Right kidney (tissue), 1 donor: ENCODE measurements around the gene SPARC.

Experiments used
- DNase-seq: peaks from one replicate; pipeline ENCODE4 v3.0.0-alpha.2; 2016

Gene SPARC

DNA sequence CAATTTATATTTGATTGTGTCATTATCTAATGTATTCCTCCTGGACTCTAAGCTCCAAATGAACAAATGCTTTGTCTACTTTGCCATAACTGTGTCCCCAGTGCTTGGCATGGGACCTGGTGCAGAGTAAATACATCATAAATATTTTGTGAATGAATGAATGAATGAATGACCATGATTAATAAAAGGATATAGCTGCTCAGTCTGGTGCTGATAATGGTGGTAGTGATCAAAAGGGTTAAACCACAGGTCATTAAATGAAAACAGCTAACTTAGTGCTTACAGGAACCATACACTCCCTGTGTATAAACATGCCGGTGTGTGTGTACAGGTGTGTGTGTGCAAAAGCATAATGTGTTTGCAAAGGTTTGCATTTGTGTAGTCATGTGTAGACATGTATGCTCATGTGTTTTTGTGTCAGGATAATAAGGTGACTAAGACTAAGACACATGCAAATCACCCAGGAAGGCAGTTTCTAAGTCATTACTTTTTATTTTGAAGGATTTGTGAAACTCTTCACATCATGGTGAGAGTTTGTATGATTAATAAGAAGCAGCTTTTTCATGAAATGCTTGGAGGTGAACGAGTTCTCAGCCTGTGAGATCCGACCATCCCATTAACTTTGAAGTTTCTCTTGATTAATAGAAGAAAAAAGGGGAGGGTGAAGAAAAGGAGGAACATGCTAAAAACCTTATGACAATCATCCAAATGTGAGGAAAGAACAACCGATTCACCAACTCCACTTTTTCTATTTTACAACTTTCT is 24.6 kb downstream of the SPARC start:
- DNase-seq, result no peak

GRCh38 chr5:151660616-151661495 is 25.9 kb downstream of the SPARC start:
- DNase-seq, result no peak

DNA sequence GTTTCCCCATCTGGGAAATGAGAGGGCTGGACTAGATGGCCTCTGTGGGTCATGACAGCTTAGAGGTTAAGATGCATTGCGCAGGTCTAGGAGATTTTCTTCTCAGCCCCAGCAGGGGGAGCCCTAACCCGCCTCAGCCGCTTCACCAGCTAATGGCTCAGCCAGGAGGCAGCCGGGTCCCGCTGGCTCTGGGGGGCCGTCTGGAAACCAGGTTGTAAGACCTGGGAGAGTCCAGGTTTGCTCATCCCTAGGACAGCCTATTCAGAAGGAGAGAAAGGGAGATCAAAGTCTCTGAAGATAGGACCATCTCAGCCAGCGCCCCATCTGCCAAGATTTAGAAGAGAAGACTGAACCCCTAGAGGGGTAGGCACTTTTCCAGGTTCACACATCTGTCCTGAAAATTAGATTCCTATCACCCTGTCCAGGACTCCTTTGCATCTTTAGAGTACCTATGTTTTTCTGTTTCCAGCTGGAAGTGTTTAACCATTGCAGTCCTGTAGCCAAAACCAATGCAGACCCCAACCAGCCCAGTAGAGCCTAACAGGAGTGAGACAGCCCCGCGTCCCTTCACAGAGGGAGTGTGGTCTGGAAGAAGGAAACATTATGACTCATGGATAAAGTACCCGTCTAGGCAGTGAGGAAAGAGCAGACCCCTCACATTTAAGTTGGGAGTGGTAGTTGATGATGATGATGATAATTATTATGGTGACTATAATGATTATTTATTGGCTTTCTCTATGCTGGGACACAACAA is 27.5 kb downstream of the SPARC start:
- peak; percentile 71 for DNase-seq

DNA sequence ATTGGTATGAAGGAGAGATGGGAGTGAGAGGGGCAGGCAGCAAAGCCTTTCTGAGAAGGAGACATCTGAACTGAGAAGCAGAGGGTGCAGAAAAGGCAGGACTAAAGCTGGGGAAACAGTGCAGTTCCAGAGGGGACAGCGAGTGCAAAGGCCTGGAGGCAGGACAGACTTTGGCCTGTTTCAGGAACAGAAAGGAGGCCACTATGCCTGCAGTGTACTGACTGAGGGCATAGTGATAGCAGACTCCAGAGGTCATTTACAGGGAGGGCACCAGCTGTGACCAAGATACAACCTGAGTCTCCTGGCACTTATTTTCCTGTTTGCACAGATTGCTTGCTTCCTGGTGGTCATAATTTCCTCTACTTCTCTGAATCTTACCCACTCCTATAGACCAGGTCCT is 29.6 kb downstream of the SPARC start:
- DNase-seq, result no peak

DNA sequence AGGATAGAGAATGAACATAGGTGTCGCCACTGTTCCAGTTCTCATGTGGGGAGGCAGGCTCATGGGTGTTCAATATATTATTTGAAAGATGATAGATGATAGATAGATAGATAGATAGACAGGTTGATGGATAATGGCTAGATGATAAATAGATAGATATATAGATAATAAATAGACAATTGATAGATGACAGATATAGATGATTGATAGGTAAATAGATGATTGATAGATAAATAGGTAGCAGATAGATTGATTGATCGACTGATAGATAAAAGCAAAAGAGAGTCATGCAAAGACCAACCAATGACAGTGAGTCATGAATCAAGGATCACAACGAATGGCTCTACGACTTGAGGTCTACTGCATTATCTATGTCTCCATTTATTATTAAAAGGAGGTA is 30.4 kb downstream of the SPARC start:
- no peak for DNase-seq

DNA sequence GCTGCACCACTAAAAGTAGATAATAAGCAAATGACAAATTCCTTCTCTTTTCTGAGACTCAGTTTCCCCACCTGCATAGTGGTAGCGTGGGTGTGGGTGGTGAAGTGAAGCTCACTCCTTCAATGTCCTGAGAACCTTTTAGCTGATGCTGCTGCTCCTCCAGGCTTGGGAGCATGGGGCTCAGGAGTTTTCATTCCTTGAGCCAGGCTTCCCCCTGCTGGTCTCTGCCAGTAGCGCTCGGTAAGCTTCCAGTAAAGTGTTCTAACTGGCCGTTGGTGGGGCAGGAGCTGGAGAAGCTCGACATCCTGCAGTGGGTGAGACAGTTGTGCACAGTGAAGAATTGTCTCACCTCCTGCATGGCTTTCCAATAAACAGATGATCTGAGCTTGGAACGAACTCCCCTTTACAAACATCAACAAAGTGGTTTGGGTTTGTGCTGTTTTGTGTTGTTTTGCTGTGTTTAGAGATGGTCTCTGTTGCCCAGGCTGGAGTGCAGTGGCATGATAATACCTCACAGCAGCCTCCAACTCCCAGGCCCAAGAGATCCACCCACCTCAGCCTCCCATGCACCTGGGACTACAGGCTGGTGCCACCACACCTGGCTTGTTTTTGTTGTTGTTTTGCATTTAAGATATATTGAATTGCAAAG is 34.6 kb downstream of the SPARC start:
- peak; percentile 51 for DNase-seq

- DNase-seq, result no peak
Measured at GRCh38 chr5:151648988-151649387, 37.7 kb downstream of the SPARC start.

- DNase-seq, result no peak
Measured at GRCh38 chr5:151648089-151648488, 38.6 kb downstream of the SPARC start.

DNA sequence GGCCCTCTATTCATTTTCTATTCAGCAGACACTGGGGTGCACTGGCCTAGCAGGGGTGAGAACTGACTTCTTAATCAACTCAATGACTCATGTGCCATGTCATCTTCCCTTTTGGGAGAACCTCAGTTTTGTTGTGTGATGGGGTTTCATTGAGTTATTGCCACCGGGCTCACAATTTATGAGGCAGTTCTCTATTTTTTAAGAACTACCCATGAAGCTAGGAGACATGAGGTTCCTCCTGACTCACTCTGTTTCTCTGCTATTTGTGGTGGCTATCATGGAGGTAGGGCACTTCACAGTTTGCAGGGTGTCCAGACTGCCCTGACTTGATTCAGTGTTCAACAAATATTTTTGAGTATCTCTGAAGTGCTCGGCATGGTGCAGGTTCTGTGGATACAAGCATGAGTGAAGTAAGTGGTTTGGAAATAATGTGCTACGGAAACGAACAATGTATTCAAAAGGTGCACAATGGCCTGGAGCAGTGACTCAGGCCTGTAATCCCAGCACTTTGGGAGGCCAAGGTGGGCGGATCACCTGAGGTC is 39.3 kb downstream of the SPARC start:
- no peak for DNase-seq

- DNase-seq, result no peak
Measured at GRCh38 chr5:151646334-151646733, 40.4 kb downstream of the SPARC start.

GRCh38 chr5:151643388-151643787 is 43.3 kb downstream of the SPARC start:
- no peak for DNase-seq

DNA sequence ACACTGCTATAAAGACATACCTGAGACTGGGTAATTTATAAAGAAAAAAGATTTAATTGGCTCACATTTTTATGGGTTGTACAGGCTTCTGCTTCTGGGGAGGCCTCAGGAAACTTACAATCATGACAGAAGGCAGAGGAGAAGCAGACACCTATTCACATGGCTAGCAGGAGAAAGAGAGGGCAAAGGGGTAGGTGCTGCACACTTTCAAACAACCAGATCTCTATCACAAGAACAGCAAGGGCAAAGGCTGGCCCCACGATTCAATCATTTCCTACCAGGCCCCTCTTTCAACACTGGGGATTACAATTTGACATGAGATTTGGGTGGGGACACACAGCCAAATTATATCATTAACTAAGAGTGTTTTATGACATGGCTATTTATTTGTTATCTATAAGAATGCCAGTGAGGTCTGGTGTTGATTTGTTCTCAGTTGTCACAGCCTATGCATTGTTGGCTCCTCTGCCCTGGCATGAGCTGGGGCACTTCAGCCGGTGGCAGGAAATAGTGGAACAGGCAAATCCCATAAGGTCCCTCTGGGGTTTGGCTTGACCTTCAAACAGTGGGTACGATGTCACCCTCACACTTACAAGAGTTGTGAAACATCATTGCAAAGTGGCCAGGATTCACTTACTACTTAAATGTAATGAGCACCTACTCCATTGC is 44.1 kb downstream of the SPARC start:
- no peak for DNase-seq

- no peak for DNase-seq
Measured at GRCh38 chr5:151638619-151639018, 48.1 kb downstream of the SPARC start.

- no peak for DNase-seq
Measured at GRCh38 chr5:151637676-151638075, 49.0 kb downstream of the SPARC start.

DNA sequence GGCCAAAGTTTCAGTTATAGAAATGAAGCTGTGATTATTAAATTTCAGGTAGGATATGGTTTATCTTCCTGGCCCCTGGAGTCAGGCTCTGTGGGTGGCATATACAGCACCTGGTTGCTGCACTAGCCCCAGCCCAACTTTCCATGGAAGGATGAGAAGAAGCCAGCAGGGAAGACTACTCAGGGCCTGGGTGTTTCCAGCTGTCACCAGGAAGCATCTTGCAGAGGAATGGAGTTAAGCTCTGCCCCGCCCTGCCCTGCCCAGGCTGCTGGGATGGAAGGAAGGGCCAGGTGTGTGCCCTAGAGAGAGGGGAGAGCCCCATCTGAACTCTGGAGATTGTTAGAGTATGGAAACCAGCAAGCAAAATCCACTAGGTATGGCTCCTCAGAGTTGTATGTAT is 52.8 kb downstream of the SPARC start:
- DNase-seq, result no peak

DNA sequence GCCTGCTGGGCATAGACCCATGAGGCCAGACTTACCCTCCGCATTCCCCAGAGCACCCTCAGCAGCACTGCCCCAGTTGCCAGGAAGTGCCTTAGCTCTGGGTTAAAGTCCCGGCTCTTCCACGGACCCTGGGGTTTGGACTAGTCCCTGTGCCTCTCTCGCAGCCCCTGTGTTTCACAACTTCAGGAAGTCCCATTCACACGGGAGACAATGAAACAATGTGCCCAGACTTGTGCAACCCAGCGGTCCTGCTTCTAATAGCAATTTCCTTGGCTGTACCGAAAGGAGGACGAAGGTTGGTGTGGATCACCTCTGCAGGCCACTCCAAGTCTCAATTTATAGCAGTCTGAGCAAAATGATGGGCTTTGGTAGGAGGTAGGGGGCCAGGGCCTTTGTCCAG is 53.8 kb downstream of the SPARC start:
- no peak for DNase-seq

GRCh38 chr5:151632524-151632923 is 54.2 kb downstream of the SPARC start:
- no peak for DNase-seq

GRCh38 chr5:151631941-151632340 is 54.8 kb downstream of the SPARC start:
- DNase-seq, result no peak

GRCh38 chr5:151630088-151630487 is 56.6 kb downstream of the SPARC start:
- DNase-seq, result no peak

DNA sequence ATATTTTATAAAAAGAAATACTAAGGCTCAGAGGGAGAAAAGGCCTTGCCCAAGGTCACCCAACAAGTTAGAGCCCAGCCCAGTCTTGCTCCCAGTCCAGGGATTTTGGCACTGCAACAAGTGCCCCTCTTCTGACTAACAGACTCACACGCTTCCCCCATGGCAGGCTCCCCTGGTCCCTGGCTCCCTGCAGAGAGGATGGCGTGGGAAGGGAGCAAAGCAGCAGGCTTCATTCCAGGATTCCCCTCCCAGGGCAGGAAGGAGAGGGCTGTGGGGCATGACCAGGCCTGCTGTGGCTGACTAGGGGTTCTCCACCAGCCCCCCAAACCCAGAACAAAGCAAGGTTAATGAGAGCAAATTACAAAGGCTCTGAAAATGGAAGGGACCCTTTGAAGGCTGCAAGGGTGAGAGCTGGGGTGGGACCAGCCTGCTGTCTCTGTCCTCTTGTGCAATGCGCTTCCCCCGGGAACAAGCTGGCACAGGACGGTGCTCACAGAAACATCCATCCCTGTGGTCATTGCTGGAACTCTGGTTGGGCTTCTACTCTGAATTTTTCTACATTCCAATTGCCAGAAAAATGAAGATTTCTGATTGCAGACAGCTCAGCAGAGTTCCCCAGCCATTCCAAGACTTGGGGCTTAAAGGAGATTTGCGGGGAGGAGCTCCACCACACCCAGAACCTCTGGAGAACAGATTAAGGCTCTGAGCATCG is 58.4 kb downstream of the SPARC start:
- no peak for DNase-seq

GRCh38 chr5:151627650-151628049 is 59.1 kb downstream of the SPARC start:
- DNase-seq, result no peak
